ENCODE data around the gene IER5L.
"Not testable (repeated sequence)": the region's sequence is repeated elsewhere in the genome, so short reads cannot be mapped to it uniquely, and the experiment has no call there.

Gene IER5L

GRCh38 chr9:129138476-129139232, 39.4 kb downstream of the IER5L start:
- no peak for DNase-seq (ENCODE audit: low read depth)

- DNase-seq (ENCODE audit: low read depth) = no peak
These were observed 40.0 kb downstream of the IER5L start for GRCh38 chr9:129138144-129138462.

GRCh38 chr9:129137292-129138143, 40.5 kb downstream of the IER5L start:
- DNase-seq (ENCODE audit: low read depth) = no peak

GRCh38 chr9:129136446-129137035, 41.5 kb downstream of the IER5L start:
- DNase-seq (ENCODE audit: low read depth) = no peak

- DNase-seq (ENCODE audit: low read depth) = no peak
These were observed 42.6 kb downstream of the IER5L start for GRCh38 chr9:129135476-129135875.

GRCh38 chr9:129133082-129133481, 45.0 kb downstream of the IER5L start:
- DNase-seq (ENCODE audit: low read depth) = no peak

GRCh38 chr9:129131300-129132145, 46.5 kb downstream of the IER5L start:
- DNase-seq (ENCODE audit: low read depth) = no peak

- no peak for DNase-seq (ENCODE audit: low read depth)
These were observed 47.3 kb downstream of the IER5L start for GRCh38 chr9:129130791-129131190.

- not testable (repeated sequence) for DNase-seq (ENCODE audit: low read depth)
These were observed 47.8 kb downstream of the IER5L start for GRCh38 chr9:129130271-129130670.

GRCh38 chr9:129128689-129129088, 49.4 kb downstream of the IER5L start:
- DNase-seq (ENCODE audit: low read depth) = no peak

- no peak for DNase-seq (ENCODE audit: low read depth)
These were observed 51.1 kb downstream of the IER5L start for GRCh38 chr9:129126749-129127618.
